Activated naive CD4-positive, alpha-beta T cell treated with anti-CD3 and anti-CD28 coated beads, Interleukin-2, amount 50 U/mL, for 16 hours (primary cell): ENCODE results near the gene C1orf94.
"Not testable (repeated sequence)": the region's sequence is repeated elsewhere in the genome, so short reads cannot be mapped to it uniquely, and the experiment has no call there.

Experiments used
- DNase-seq: peaks from one replicate; pipeline ENCODE4 v3.0.0-alpha.2; 2020

The C1orf94 gene

GRCh38 chr1:34164771-34165391 lies 11.8 kb upstream of the C1orf94 start, which contains the start of gene CSMD2:
Gene CSMD2 (minus strand): TSS chr1:34165230. CDS start chr1:34165097, 133 bp downstream.
- DNase-seq = no peak

- DNase-seq = no peak
Observed at GRCh38 chr1:34165422-34165921, 11.2 kb upstream of the C1orf94 start.

GRCh38 chr1:34166191-34166624 lies 10.5 kb upstream of the C1orf94 start:
- no peak for DNase-seq

- DNase-seq = no peak
Observed at GRCh38 chr1:34166625-34167361, 9.9 kb upstream of the C1orf94 start.

GRCh38 chr1:34167389-34167788 lies 9.3 kb upstream of the C1orf94 start:
- DNase-seq = no peak

GRCh38 chr1:34175744-34176143 lies 963 bp upstream of the C1orf94 start:
- no peak for DNase-seq

- DNase-seq = no peak
Observed at GRCh38 chr1:34178072-34178471, 1.4 kb downstream of the C1orf94 start.

- DNase-seq = not testable (repeated sequence)
Observed at GRCh38 chr1:34183381-34183780, 6.7 kb downstream of the C1orf94 start.

- no peak for DNase-seq
Observed at GRCh38 chr1:34186741-34187494, 10.2 kb downstream of the C1orf94 start.

- no peak for DNase-seq
Observed at GRCh38 chr1:34188418-34188817, 11.7 kb downstream of the C1orf94 start.

- no peak for DNase-seq
Observed at GRCh38 chr1:34188985-34189384, 12.3 kb downstream of the C1orf94 start.

- DNase-seq = no peak
Observed at GRCh38 chr1:34190692-34191091, 14.0 kb downstream of the C1orf94 start.

GRCh38 chr1:34192621-34193020 lies 15.9 kb downstream of the C1orf94 start:
- no peak for DNase-seq

GRCh38 chr1:34199927-34200326 lies 23.2 kb downstream of the C1orf94 start:
- DNase-seq = no peak

GRCh38 chr1:34212673-34213072 lies 36.0 kb downstream of the C1orf94 start:
- no peak for DNase-seq

- no peak for DNase-seq
Observed at GRCh38 chr1:34213956-34214355, 37.2 kb downstream of the C1orf94 start.

- DNase-seq = no peak
Observed at GRCh38 chr1:34231441-34231840, 54.7 kb downstream of the C1orf94 start.

- DNase-seq = no peak
Observed at GRCh38 chr1:34235594-34235993, 58.9 kb downstream of the C1orf94 start.

GRCh38 chr1:34236089-34236488 lies 59.4 kb downstream of the C1orf94 start:
- no peak for DNase-seq

GRCh38 chr1:34237151-34237815 lies 60.6 kb downstream of the C1orf94 start:
- DNase-seq = no peak

- DNase-seq = no peak
Observed at GRCh38 chr1:34245967-34246366, 69.3 kb downstream of the C1orf94 start.

GRCh38 chr1:34250342-34250741 lies 73.6 kb downstream of the C1orf94 start:
- no peak for DNase-seq
